NT2/D1 (cell line): ENCODE measurements around the gene NPAS3.

Source experiments
- SUZ12 ChIP-seq: IDR thresholded peaks from 2 replicates; pipeline ENCODE4 v1.6.1; 2011; ENCODE audit not compliant: insufficient read length, insufficient read depth; ENCODE audit errors: extremely low read depth
- ZNF274 ChIP-seq: IDR thresholded peaks from 2 replicates; pipeline ENCODE4 v1.6.1; 2011; ENCODE audit warnings: mild to moderate bottlenecking, low read depth, low read length

DNA sequence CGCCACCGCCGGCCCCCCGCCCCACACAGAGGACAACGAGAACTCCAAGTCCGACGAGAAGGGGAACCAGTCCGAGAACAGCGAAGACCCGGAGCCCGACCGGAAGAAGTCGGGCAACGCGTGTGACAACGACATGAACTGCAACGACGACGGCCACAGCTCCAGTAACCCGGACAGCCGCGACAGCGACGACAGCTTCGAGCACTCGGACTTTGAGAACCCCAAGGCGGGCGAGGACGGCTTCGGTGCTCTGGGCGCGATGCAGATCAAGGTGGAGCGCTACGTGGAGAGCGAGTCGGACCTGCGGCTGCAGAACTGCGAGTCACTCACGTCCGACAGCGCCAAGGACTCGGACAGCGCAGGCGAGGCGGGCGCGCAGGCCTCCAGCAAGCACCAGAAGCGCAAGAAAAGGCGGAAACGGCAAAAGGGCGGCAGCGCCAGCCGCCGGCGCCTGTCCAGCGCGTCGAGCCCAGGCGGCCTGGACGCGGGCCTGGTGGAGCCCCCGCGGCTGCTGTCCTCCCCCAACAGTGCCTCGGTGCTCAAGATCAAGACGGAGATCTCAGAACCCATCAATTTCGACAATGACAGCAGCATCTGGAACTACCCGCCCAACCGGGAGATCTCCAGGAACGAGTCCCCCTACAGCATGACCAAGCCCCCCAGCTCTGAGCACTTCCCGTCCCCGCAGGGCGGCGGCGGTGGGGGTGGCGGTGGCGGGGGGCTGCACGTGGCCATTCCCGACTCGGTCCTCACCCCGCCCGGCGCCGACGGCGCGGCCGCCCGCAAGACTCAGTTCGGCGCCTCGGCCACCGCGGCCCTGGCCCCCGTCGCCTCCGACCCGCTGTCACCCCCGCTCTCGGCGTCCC is 861.3 kb downstream of the NPAS3 start:
- no peak for TF ChIP-seq ZNF274
- no peak for TF ChIP-seq SUZ12
